GM21423 (cell line): Measurements from ENCODE around the gene GRHPR.
"Not testable (repeated sequence)": the region's sequence is repeated elsewhere in the genome, so short reads cannot be mapped to it uniquely, and the experiment has no call there.

Experiments used
- ATAC-seq: cut with Tn5 transposase; IDR thresholded peaks from one replicate; pipeline ENCODE4 v1.9.1; 2021; ENCODE audit warnings: mild to moderate bottlenecking, moderate library complexity; ENCODE audit not compliant: unreplicated experiment

Gene GRHPR

GRCh38 chr9:37420271-37421215 is 2.0 kb upstream of the GRHPR start:
- no peak for ATAC-seq

DNA sequence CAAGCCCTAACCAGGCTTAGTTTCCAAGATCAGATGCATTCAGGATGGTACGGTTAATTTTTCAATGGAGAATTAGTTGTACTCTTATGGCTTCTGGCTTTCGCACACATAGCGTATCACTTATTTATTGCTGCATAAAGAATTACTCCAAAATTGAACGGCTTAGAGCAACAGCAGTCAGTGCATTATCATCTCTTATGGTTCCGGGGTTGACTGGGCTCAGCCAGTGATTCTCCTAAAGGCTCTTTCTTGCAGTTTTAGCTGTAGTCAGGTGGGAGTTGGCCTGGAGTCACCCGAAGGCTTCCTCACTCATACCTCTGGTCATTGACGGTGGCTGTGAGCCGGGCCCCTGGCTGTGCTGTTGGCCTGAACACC is 595 bp upstream of the GRHPR start:
- no peak for ATAC-seq

DNA sequence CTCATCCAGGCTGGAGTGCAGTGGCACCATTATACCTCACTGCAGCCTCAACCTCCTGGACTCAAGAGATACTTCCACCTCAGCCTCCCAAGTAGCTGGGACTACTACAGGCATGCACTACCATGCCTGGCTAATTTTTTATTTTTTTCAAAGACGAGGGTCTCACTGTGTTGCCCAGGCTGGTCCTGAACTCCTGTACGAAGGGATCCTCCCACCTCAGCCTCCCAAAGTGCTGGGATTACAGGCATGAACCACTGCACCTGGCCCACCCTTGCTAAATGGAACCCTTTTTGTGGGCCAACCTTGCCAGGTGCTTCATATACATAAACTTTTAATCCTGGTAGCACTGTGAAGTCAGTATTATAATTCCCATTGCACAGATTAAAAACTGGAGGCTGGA is 1.0 kb downstream of the GRHPR start:
- no peak for ATAC-seq

GRCh38 chr9:37424204-37424685 is 1.7 kb downstream of the GRHPR start:
- no peak for ATAC-seq

GRCh38 chr9:37424686-37425297 is 2.3 kb downstream of the GRHPR start:
- ATAC-seq: no peak

GRCh38 chr9:37425298-37425752 is 2.8 kb downstream of the GRHPR start:
- ATAC-seq: no peak

- not testable (repeated sequence) for ATAC-seq
These were observed 3.9 kb downstream of the GRHPR start for GRCh38 chr9:37426431-37426830.

- no peak for ATAC-seq
These were observed 4.3 kb downstream of the GRHPR start for GRCh38 chr9:37426846-37427245.

GRCh38 chr9:37428345-37428744 is 5.8 kb downstream of the GRHPR start:
- no peak for ATAC-seq

GRCh38 chr9:37429441-37430285 is 7.2 kb downstream of the GRHPR start:
- ATAC-seq: no peak

GRCh38 chr9:37430841-37431597 is 8.5 kb downstream of the GRHPR start:
- no peak for ATAC-seq

DNA sequence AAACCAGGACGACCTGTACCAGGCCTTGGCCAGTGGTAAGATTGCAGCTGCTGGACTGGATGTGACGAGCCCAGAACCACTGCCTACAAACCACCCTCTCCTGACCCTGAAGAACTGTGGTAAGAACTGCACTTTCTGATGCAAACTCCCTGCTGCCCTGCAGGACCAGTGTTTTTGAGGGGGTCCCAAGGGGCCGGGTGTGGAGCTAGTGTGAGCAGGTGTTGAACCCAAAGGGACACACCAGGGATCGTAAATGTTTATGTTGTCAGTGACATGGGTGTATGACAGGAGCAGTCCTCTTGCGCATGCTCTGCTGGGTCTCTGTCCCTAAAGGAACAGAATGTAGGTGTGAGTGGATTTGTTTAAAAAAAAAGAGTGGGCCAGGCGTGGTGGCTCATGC is 9.5 kb downstream of the GRHPR start:
- ATAC-seq: no peak

DNA sequence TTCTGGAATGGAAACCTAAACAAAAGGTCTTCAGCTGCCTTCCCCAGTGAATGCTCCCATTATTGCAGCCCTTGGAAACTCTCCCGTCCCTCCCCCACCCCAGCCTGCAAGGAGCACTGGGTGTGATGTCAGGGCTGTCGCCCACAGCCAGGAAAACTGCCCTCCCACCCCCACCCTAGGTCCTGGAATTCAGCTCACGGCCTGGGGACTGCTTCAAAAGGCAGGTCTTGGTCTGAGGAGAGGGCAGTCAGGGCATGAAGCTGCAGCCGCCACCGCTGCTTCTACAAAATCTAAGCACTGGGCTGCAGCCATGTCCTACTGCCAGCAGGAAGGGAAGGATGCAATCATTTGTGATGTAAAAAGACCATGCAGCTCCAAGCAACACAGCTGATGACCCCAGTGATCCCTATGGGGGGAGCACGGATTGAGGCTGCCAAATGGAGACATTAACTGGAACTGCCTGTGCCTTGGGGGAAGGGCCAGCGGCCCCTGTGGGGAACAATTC is 11.4 kb downstream of the GRHPR start:
- no peak for ATAC-seq

DNA sequence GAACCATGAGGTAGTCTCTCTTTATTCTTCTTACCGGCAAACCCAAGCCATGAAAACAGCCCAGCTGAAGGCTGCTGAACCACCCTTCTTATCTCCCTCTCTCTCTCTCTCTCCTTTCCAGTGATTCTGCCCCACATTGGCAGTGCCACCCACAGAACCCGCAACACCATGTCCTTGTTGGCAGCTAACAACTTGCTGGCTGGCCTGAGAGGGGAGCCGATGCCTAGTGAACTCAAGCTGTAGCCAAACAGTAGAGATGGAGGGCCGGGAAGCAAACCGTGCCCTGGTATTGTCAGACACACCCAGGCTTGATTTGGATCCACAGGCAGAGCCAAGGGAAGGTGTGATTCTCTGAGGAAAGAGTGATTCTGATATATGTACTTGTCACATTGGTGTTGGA is 14.0 kb downstream of the GRHPR start:
- no peak for ATAC-seq

DNA sequence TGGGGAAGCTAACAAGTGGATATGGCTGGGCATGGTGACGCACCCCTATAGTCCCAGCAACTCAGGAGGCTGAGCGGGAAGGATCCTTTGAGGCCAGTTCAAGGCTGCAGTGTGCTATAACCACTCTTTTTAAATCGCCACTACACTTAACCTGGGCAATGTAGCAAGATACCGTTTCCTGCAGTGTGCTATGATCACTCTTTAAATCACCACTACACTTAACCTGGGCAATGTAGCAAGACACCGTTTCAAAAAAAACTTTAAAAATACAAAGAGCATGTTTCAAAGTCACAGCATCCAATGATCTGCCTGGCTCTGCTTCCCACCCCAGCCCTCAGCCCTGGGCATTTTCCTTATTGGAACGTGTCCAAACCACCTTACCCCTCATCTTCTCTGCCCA is 14.5 kb downstream of the GRHPR start:
- no peak for ATAC-seq

- ATAC-seq: no peak
These were observed 15.1 kb downstream of the GRHPR start for GRCh38 chr9:37437621-37438020.

GRCh38 chr9:37438359-37438758 is 15.9 kb downstream of the GRHPR start:
- ATAC-seq: no peak

- ATAC-seq: no peak
These were observed 19.4 kb downstream of the GRHPR start for GRCh38 chr9:37441776-37442370.

DNA sequence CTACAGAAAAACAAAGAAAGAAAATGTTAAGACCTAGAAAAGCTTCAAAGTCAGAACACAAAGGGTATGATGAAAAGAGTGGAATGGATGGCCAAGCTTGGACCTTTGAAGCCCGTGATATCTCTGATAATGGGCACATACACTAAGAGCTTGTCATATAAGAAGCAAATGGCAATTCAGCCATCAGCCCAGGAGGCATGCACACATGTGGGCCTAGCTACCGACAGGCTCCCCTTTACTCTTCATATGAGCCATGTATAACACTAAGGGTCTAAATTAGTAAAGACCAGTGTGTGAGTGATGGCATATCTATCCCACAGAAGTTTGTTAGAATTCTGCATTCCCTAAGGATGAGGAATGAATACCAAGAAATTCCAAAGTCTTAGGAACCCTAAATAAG is 20.1 kb downstream of the GRHPR start:
- no peak for ATAC-seq

DNA sequence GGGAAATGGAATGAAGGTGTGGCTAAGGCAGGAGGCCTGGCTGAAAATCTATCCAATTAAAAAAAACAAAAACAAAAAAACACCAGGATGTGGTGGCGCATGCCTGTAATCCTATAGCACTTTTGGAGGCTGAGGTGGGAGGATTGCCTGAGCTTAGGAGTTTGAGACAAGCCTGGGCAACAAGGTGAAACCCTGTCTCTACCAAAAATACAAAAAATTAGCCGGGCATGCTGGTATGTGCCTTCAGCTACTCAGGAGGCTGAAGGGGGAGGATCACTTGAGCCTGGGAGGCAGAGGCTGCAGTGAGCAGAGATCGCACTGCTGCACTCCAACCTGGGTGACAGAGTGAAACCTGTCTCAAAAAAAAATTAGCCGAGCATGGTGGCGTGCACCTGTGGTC is 21.1 kb downstream of the GRHPR start:
- ATAC-seq: no peak
